HG03060 (cell line): ENCODE measurements around the gene HDC.

Source experiments
- ATAC-seq: cut with Tn5 transposase; IDR thresholded peaks from one replicate; pipeline ENCODE4 v1.9.1; 2021; ENCODE audit warnings: low read depth, moderate number of reproducible peaks; ENCODE audit not compliant: unreplicated experiment

HDC gene

GRCh38 chr15:50257332-50257731 is 8.2 kb downstream of the HDC start:
- no peak for ATAC-seq

- no peak for ATAC-seq
Measured at GRCh38 chr15:50256188-50257041, 9.1 kb downstream of the HDC start.

DNA sequence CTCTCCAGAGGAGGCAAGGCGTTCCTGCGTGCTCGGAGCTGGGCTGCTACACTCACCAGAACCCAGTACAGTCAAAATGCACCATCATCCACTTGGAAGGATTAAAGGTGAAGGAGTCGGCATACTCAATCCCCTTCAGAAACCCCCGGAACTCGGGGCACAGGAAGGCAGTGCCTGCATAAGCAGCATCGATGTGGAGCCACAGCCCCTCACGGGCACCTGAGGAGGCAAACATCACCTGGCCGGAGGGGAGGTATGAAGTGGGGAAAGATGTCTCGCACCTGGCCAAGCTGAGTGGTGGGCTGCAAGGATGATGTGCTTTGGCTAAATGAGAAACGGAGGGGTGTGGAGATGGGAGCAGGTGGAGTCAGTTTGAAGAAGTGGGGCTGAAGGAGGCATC is 13.0 kb downstream of the HDC start:
- ATAC-seq = no peak

DNA sequence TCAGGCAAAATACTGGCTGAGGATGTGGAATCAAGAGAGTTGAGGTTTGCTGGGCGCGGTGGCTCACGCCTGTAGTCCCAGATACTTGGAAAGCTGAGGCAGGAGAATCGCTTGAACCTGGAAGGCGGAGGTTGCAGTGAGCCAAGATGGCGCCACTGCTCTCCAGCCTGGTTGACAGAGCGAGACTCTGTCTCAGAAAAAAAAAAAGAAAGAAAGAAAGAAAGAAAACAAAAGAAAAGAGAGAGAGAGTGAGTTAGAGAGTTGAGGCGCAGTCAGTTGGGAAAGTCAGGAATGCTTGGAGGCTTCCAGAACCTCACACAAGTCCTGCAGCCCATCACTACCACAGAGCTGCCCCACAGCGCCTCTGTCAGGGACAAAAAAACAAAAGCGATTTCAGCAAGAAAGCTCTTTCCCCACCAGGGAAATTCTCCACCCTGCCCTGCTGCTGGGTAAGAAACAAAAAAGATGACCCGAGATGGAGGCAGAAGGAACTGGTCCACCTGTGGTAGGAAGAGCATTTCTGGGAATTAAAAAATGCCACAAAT is 13.8 kb downstream of the HDC start:
- no peak for ATAC-seq

- ATAC-seq = no peak
Measured at GRCh38 chr15:50250760-50251394, 14.6 kb downstream of the HDC start.

DNA sequence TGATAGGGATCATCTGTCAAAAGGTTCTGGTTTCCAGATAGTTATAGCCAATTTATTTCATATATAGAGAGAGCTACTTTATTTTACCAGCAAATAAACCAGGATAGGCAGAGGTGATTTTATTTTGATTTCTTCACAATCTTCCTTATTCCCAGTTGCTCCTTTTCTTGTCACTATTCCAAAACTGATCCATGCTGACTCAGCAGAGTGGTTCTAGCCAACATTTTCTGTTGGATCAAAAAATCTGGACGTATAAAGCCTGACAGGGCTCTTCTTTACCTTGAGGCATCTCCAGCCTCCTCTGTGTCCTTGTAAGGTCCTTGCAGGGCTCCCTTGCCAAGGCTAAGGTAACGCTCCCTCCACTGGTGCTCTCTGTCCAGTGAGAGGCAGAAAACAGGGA is 15.8 kb downstream of the HDC start:
- no peak for ATAC-seq

GRCh38 chr15:50248994-50249582 is 16.4 kb downstream of the HDC start:
- no peak for ATAC-seq

GRCh38 chr15:50247819-50248655 is 17.5 kb downstream of the HDC start:
- peak; percentile 76 for ATAC-seq

GRCh38 chr15:50246631-50247030 is 18.9 kb downstream of the HDC start:
- no peak for ATAC-seq

DNA sequence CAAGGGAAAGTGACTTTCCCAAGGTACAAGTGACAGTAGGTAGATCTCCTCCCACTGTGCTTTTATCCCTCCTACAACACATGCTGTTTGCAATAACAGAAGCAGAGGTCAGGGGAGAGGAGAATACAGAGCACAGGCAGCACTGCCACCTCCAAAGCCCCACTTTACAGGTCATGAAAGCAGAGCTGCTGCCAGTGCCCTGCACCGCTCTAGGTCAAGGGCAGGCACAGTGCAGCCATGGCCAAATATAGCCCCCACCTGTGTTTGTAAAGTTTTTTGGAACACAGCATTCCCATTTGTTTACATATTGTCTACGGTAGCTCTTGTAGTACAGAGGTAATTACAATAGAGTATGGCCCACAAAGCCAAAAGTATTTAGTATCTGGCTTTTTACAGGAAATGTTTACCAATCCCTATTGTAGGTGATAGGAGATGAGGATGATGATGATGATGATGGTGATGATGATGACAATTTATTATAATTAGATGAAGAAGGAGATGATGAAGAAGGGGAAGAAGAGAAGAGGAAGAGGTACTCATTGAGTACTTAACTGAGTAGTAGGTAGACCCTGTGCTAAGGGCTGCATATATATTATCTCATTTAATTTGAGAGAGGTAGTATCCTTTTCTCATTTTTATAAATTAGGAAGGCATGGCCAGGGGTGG is 20.4 kb downstream of the HDC start:
- ATAC-seq = no peak

- ATAC-seq = no peak
Measured at GRCh38 chr15:50244153-50244552, 21.4 kb downstream of the HDC start.

DNA sequence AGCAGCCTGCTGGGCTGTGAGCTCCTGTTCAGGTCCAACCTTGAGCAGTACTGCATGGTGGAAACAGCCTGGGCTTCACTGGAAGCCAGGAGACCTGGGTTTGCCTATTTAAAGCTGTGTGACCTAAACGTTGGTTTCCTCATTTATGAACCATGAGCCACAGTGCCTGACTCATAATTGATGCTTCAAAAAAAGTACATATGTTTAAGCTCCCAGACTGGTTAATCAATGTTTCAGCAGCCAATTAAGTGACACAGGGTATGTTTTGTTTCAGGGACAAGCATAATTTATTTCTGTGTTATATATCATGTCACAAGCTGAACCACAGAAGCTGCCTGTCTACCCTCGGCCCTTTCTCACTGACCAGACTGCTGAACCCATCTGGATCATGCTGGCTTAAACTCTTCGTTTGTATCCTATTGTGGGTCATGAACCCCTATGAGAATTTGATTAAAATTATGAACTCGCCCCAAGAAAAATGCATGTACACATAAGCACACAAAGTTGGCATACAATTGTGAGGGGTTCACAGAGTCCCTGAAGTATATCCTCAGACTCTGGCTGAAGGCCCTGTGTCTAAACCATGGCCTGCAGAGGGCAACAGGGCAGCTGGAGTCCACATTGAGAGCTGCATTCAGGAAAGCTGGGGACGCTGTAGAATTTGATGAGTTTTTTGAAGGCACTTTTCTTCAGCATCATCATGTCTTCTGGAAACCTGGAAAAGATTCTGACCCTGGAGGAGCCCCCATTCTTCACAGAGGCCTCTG is 23.7 kb downstream of the HDC start:
- no peak for ATAC-seq

- no peak for ATAC-seq
Measured at GRCh38 chr15:50238255-50238654, 27.3 kb downstream of the HDC start.

DNA sequence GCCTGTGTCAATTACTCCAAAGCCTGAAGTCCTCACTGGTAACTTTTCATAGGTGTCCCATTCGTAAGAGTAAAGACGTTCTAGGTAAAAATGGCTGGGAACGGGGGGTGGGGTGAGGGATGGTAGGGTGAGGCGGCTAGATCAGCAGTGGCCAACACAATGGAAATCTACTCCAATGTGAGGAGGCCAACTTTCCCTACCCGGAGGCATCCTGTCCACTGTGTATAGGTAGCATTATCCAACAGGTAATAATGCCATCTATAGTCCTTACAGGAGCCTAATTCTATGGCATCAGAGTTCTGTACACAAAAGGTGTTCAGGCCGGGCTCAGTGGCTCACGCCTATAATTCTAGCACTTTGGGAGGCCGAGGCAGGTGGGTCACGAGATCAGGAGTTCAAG is 29.1 kb downstream of the HDC start:
- no peak for ATAC-seq

- ATAC-seq = no peak
Measured at GRCh38 chr15:50235794-50236193, 29.7 kb downstream of the HDC start.

GRCh38 chr15:50234764-50235163 is 30.8 kb downstream of the HDC start:
- no peak for ATAC-seq

GRCh38 chr15:50233192-50233736 is 32.3 kb downstream of the HDC start:
- ATAC-seq = no peak

DNA sequence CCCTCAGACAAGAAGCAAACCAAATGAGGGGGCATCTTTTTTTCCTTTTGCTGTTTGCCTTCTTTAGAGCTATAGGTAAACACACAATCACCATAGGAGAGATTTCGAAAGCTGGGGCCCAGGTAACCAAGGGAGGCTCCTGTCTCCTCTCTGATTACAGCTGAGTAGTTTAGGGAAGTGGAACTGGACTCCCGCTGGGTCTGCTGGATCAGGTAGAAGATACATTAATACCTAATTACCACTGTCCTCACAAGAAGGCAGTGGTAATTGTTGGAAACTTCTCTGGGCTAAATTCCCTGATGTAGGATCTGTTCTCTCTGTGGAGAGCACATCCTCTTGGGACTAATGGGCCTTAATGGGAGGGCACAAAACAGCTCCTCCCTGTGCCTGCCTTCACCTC is 32.7 kb downstream of the HDC start:
- no peak for ATAC-seq

DNA sequence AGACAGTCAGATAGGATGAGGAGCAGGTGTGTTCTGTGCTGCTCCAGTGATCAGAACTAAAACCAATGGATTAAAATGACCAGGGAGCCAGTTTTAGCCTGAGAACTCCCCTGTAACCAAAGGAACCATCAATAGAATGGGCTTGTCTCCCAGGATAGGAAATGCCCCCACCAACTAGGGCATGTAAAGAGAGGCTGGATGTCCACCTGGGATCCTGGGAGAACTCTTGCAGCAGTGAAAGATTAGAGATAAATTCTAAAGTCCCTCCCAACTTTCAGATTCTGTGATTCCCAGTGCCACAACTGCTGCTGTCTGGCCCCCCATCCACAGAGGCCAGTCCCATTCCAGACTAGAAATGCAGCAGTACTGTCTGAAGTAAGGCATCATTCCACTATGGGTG is 33.8 kb downstream of the HDC start:
- ATAC-seq = no peak
